GM08714 (cell line): ENCODE measurements around the gene PPP2R5B.

Experiments used
- H3K4me3 ChIP-seq: fragments of 200-500 bp; sonication (Bioruptor generic); 2 replicates; pipeline ENCODE4 v1.5.1; 2014; ENCODE audit warnings: mild to moderate bottlenecking, low read length, inconsistent platforms
- ZNF274 ChIP-seq: IDR thresholded peaks from 2 replicates; pipeline ENCODE4 v1.6.1; 2012; ENCODE audit warnings: mild to moderate bottlenecking, low read depth, low read length

The PPP2R5B gene

DNA sequence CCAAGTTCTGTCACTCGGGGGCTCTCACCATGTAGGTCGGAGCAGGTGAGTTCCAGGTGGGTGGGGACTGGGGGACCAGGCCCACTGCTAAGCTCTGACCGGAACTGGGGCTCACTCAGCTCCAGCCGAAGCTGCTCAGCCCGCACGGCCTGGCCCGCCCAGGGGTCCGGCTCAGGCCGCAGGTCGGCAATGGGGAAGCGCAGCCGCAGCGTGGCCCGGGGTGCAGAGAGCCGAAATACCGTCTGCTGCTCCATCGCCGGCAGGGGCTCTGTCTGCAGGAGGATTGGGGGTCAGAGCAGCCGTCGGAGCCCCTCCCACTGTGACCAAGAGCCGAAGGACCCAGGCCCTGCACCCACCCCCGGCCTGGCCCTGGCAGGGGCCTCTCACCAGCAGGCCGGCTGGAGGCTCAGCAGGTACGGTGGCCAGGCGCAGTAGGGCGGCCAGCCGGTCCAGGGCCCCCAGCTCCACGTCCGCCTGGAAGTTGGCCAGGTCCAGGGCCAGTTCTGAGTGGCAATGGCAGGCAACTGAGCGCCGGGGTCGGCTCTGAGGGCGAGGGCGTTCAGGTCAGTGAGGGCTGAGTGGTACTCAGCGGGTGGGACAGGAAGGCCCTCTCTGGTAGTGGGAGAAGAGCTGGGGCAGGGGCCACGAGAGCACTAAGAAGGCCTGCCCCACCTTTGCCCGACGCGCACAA is 14.7 kb upstream of the PPP2R5B start:
- H3K4me3 ChIP-seq, result no peak overlapping the region
- TF ChIP-seq ZNF274, result no peak

GRCh38 chr11:64910451-64911093 is 13.9 kb upstream of the PPP2R5B start:
- TF ChIP-seq ZNF274, result no peak
- H3K4me3 ChIP-seq, result no peak overlapping the region

GRCh38 chr11:64911142-64911541 is 13.3 kb upstream of the PPP2R5B start:
- no peak overlapping the region for H3K4me3 ChIP-seq
- TF ChIP-seq ZNF274, result no peak

- no peak overlapping the region for H3K4me3 ChIP-seq
- TF ChIP-seq ZNF274, result no peak
Observed at GRCh38 chr11:64911689-64912088, 12.8 kb upstream of the PPP2R5B start.

GRCh38 chr11:64913171-64913727 is 11.2 kb upstream of the PPP2R5B start:
- no peak overlapping the region for H3K4me3 ChIP-seq
- no peak for TF ChIP-seq ZNF274

DNA sequence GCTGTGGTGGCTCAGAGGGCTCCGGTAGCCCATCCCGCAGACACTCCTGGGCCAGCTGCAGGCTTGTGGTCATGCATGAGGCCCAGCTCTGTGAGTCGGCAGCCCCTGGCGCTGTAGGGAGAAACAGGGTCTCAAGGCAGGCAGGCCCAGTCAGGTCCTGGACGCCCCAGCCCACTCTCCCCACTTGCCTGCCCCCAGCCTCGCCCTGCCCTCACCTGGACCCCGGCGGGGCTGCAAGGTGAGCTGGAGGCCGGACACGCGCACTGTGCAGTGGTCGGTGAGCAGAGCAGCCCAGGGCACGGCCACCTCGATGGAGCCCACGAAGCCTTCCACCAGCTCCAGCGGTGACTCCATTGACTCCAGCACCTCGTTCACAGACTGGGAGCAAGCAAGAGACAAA is 10.4 kb upstream of the PPP2R5B start:
- TF ChIP-seq ZNF274, result no peak
- H3K4me3 ChIP-seq, result no peak overlapping the region

DNA sequence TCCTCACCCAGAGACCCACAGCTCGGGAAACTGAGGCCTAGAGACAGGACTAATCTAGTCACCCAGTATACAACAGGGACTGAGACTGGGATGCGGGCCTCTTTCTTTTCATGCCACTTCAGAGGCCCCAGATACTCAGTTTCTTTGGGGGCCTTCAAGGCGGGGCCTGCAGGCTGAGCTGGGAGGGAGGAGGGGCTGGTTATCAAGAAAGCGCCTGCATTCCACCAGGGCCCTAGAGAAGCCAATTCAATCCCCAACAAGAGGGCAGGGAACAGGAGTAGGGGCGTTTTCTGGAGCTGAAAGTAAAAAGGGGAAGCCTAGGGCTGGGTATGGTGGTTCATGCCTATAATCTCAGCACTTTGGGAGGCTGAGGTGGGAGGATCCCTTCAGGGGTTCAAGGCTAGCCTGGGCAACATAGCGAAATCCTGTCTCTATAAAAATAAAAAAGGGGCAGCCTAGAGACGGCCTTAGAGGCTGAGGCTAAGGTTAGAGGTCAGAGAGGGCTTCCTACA is 9.1 kb upstream of the PPP2R5B start:
- H3K4me3 ChIP-seq, result no peak overlapping the region
- no peak for TF ChIP-seq ZNF274

DNA sequence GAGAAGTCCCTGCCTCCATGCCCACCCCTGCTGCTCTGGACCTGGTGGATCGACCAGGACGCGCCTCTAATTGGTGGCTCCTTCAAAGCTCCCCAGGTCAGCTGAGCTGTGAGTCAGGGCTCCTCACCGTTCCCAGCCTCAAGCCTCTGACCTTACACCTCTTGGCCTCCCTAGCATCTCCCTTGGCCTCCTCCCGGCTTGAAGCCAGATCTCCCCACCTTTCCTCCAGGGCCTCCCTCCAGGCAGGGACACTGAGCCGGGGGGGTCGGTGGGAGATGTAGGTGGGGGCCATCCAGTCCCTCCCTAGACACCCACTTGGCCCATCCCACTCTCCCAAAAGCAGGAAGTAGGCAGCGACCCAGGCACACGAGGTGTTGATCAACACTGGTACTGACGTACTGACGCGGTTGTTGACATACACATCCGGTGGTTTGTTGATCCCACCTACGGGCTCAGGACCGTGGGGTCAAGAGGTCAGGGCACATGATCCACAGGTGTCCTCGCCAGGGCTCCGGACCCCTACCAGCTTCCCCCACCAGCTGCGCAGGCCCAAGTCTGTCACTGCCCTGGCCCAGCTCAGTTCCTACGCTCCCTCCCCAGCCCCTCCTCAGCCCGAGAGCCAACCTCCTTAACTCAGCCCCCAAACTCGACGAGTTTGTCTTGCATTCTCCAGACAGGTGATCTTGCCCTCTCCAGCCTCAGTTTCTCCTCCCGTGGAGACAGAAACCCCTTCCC is 8.3 kb upstream of the PPP2R5B start:
- no peak for TF ChIP-seq ZNF274
- H3K4me3 ChIP-seq, result peak overlapping the region; percentile 73

DNA sequence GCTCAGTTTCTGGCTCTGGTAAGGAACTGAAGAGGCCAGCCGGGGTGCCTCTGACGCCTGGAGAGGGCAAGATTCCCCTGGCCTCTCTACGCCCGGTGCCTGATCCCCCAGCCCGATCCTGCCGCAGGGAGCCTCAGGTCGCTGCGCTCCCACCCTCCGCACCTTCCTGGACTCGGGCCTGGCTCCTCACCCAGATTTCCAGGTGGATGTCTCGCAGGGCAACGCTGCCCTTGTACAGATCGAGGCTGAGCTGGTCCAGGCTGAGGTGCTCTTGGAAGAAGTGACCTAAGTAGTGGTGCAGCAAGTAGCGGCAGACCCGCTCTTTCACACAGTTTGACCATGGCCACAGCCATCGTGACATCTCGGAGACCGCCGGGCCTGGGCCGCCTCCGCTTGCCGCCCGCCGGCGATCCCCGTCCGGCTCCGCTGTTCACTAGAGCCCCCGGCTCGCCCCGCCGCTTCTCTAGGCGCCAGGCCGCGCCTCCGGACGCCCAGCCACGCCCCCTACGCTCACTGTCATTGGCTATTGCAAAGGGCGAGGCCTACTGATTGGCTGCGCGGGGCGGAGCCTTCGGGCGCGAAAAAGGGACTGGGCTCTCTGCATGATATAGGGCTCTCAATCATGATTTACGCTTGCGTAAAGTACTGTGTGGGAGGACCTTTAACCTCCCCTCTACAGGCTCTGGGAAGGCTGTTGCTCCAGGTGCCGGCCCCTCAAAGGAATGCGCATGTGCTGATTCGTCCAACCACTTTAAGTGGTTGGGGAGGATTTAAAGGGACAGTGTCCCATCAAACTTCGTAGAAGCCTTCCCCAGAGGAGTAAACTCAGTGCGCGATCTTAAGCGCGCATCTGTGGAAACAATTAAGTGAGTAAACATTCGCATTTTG is 7.5 kb upstream of the PPP2R5B start, which contains the start of gene ATG2A:
TSS of gene ATG2A (minus strand) at position 435 of the 888 bp plus-strand sequence. CDS start at position 361, 74 bp downstream.
- no peak for TF ChIP-seq ZNF274
- H3K4me3 ChIP-seq, result peak within 1 kb of the TSS; percentile 84

GRCh38 chr11:64917663-64917995 is 6.9 kb upstream of the PPP2R5B start:
- peak overlapping the region; percentile 84 for H3K4me3 ChIP-seq
- TF ChIP-seq ZNF274, result no peak

- peak overlapping the region; percentile 84; the same call in 1 of the 2 replicates for H3K4me3 ChIP-seq
- no peak for TF ChIP-seq ZNF274
Observed at GRCh38 chr11:64918017-64918416, 6.5 kb upstream of the PPP2R5B start.

DNA sequence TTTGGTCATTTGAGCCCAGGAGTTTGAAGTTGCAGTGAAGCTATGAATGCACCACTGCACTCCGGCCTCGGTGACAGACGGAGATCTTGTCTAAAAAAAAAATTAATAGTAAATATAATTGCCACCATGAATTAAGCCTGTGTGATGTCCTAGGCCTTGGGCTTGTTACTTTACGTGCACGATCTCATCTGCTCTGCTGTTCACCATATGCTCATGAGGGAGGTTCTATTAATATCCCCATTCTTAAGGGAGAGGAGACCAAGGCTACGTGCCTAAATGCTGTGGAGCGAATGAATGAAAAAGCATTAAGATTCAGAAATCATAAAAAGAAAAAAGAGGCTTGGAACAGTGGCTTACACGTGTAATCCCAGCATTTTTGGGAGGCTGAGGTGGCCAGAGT is 4.9 kb upstream of the PPP2R5B start:
- no peak for TF ChIP-seq ZNF274
- no peak overlapping the region for H3K4me3 ChIP-seq

GRCh38 chr11:64920124-64920523 is 4.4 kb upstream of the PPP2R5B start:
- no peak for TF ChIP-seq ZNF274
- H3K4me3 ChIP-seq, result no peak overlapping the region
